Head of caudate nucleus (tissue), 42 donors: ENCODE measurements around the gene NIBAN1.
"Not testable (repeated sequence)": the region's sequence is repeated elsewhere in the genome, so short reads cannot be mapped to it uniquely, and the experiment has no call there.

Experiments
- DNase-seq, 42 donors: peaks; one replicate each; pipeline versions ENCODE4 v3.0.0 to v3.0.0-alpha.2; 2020 to 2021; ENCODE audit warnings: mixed read lengths in 7 of 42
- intact Hi-C: fragments of 100-400 bp; cut with DNase I; formaldehyde crosslinking; loops from one replicate; pipeline ENCODE4 v1.15.0; 2022

Gene NIBAN1

DNA sequence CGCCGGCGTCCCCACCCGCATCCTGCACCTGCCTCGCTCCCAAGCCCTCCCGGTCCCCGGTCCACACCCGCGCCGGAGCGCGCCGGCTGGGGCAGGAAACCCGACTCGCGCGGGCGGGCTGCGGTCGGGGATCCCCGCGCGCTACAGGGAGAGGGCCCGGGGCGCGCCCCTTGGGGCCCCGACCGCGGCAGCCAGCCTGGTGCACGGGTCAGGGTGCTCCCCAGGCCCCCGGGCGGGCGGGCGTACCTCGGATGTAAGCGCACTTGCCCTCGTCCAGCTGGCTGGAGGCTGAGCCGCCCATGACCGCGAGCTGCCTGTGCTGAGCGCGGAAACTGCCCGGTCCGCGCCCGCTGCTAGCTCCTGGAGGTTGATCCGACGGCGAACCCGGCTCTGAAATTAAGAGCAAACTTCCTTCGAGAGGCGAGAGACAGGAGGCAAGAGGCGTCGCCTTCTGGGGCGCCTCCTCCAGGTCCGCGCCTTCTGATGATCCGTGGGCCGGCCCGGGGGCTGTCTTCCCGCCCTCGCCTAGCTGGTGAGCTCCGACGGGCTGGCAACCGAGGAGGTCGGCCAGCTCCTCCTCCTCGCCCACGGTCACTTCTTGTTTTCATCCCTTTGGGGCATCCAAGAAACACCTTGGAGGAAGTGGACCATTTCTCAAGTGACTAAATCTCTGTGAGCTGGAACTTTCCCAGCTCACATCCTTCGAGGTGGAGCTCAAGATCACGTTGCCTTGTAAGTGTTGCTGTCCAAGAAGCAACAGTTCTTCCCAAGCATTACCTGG is at the start of gene NIBAN1:
Gene NIBAN1 (minus strand): TSS at position 453 of the 781 bp plus-strand sequence. CDS start 152 bp downstream, at position 301.
- intact Hi-C loops: loop anchor here (5.0 kb wide), 1 partner anchor 167 kb away; no protein-coding TSS in a partner anchor
- DNase-seq: peak in 33 of 42 donors; percentile 1 to 53 (median 13)

DNA sequence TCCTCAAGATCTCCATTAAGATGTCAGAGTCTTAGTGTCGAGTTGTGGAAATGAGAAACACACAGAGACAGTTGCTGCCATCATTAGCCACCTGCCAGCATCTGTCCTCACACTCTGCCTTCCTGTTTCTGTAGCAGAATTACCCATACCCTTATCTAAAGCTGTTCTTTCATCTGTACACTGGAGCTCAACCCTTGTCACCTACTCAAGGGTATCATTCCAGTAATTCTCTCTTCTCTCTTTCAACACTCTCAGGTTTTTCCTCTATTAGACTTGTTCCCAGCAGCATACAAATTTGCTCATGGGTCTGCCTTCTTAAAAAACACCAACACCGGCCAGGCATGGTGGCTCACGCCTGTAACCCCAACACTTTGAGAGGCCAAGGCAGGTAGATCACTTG is 43.7 kb upstream of the NIBAN1 start:
- no peak for DNase-seq
- intact Hi-C loops: no loop called here

DNA sequence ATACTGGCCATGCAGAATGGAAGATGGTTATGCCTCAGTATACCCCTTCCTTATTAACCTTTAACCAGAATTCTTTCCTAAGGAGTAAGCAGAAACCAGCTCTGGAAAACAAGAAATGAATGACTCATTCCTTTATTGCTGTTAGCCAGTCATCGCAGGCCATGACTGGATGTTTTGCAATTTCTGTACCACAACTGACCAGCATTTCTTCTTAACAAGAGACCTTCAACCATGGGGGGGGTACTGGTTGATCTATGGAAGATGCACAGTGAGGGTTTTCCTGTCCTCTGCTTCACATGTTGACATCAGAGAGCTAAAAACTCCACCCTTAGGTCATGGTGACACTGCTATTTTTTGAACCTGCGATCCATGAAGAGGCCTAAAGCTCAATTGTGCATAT is 43.0 kb upstream of the NIBAN1 start:
- intact Hi-C loops: no loop called here
- DNase-seq: no peak

- intact Hi-C loops: no loop called here
- DNase-seq: no peak
Observed at GRCh38 chr1:185016880-185017279, 42.6 kb upstream of the NIBAN1 start.

DNA sequence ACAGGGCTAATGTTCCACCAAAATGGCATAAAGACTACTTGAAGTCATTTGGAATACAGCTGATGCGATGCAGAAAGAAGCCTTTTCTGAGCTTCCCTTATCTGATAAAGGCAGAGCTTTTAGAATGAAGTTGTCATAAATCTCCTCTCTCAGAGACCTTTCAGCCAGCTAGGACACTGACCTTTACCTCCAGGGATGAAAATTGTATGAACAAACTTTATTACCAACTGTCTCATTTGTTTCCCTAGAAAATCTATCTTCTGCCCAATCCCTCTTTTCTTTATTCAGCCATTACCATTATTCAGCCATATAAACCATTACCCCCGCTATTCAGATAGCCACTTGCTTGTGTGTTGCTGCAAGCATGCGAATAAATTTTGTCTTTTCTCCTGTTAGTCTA is 41.3 kb upstream of the NIBAN1 start:
- intact Hi-C loops: no loop called here

DNA sequence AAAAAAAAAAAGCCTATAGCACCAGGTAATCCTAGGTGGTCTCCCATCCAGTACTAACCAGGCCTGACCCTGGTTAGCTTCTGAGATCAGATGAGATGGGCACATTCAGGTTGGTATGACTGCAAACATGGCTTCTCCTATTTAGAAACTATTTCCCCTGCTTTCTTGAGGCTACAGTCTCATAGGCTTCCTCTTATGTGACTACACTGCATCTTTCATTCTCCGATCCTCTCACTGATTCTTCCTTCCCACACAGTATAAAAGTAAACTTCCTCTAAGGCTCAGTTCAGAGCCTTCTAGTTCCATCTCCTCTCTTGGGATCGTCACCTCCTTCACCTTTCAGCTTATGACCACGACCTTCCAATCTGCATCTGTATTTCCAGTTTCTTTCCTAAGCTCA is 40.6 kb upstream of the NIBAN1 start:
- intact Hi-C loops: no loop called here
- no peak for DNase-seq

More for the DNA sequence above, 41.3 kb upstream of the NIBAN1 start:
- DNase-seq: no peak

DNA sequence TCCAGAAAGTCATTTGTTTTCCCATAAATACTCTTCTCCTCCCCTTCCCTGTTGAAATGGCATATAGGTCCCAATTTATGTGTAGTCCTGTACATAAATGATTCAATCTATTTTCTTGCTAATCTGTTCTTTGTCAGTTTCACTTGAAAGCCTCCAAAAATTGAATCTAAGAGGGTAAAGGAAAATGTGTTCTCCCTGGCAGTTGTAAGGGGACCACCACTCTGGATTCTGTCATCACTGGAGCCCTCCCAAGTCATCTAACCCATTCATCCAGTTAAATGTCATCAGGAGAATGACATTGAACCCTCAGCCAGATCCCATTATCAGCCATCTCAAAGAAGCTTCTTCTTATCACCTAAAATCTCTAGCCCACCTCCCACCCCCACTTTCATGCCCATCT is 36.1 kb upstream of the NIBAN1 start:
- no peak for DNase-seq
- intact Hi-C loops: no loop called here

DNA sequence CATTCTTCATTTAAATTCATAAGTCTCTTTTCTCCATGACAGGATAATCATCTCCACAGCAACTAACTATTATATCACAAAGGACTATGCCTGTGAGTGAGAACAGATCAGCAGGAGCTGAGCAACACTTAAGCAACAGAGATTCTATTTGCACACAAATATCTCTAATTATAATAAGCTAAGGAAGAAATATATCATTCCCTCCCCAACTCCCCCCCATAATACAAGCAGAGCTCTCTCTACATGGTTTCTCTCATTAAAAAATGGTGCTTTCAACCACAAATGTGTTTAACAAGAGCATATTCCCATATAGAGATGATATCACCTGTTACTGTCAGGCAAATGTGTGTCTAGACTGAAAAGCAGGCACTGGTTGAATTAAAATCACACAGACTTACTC is 34.5 kb upstream of the NIBAN1 start:
- intact Hi-C loops: no loop called here
- DNase-seq: peak in 4 of 42 donors; percentile 1 to 39 (median 12)

- intact Hi-C loops, DNase-seq: not testable (repeated sequence)
Observed at GRCh38 chr1:185001312-185001880, 27.1 kb upstream of the NIBAN1 start.

DNA sequence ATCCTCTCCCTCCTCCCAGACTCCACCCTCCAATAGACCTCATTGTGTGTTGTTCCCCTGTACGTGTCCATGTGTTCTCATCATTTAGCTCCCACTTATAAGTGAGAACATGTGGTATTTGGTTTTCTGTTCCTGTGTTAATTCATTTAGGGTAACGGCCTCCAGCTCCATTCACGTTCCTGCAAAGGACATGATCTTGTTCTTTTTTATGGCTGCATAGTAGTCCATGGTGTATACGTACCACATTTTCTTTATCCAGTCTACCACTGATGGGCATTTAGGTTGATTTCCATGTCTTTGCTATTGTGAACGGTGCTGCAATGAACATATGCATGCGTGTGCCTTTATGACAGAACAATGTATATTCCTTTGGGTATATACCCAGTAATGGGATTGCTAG is 25.7 kb upstream of the NIBAN1 start:
- DNase-seq, intact Hi-C loops: not testable (repeated sequence)

DNA sequence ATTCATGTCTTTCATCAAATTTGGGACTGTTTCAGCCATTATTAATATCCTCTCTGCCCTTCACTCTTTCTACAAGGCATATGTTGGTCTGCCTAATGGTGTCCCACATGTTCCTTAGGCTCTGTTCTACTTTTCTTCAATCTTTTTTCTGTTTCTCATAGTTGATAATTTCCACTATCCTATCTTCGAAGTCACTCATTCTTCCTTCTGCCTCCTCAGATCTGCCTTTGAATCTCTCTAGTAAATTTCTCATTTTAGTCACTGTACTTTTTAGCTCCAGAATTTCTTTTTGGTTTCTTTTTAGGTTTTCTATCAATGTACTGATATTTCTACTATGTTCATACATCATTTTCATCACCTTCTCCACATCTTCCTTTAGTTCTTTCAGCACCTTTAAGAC is 20.0 kb upstream of the NIBAN1 start:
- no peak for DNase-seq
- intact Hi-C loops: no loop called here

- DNase-seq: no peak
- intact Hi-C loops: no loop called here
Observed at GRCh38 chr1:184992271-184992670, 18.0 kb upstream of the NIBAN1 start.

- intact Hi-C loops: no loop called here
- DNase-seq: no peak
Observed at GRCh38 chr1:184990204-184990603, 15.9 kb upstream of the NIBAN1 start.

GRCh38 chr1:184988506-184988905 is 14.2 kb upstream of the NIBAN1 start:
- intact Hi-C loops: no loop called here
- DNase-seq: no peak

GRCh38 chr1:184987696-184988095 is 13.4 kb upstream of the NIBAN1 start:
- intact Hi-C loops: no loop called here

DNA sequence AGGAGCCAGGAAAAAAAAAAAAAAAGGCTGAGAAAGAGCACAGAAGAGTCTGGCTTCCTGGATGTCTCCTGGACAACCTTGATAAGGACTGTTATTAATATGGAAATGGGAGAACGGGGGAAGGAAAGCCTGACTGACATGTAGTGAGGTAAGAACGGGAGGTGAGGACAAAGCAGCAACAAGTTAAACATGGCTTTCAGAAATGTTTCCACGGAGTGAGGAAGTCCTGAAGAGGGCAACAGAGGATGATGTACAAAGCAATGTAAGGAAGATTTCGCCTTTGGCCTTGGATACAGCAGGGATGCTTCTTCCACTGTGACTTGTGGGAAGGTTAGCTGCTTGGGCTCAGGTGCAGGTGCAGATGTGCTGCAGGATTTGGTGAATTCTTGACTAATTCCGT is 11.9 kb upstream of the NIBAN1 start:
- intact Hi-C loops: no loop called here
- no peak for DNase-seq

More at GRCh38 chr1:184987696-184988095, 13.4 kb upstream of the NIBAN1 start:
- DNase-seq: no peak

DNA sequence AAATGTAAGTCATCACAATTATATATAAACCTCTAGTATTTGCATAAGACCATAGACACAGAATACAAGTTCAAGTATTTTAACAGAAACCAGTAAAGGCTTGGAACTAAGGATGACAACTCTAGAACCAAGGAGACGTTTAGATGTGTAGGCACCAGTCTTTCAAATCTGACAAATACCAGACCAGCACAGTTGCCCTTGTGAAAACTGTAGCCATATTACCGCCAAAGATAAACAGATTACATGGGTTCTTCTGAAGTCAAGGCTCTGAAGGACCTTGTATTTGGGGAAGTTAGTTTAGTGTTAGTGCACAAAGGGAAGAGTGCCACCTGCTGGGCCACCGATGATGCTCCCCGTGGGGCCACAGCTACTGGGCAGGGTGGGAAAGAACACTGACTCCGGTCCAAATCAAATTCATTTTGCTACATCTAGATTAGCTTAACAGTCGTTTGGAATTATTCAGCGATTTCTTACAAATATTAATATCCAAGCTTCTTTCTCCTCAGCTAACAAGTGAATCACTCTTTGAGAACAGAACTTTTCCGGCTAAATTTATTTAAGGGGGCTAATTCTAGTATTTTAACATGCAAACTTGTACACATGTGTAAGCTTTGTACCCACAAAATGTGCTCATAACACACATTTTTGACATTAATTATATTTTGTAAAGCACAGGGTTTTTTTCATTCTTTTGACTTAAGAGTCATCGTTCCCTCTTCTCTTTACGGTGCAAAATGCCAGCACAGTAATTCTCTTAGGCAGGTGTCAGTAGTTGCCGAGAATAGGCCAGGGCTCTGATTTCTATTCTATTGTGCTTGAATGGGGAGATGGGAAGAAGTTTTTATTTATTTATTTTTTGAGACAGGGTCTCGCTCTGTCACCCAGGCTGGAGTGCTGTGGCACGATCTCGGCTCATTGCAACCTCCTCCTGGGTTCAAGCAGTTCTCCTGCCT is 8.0 kb upstream of the NIBAN1 start:
- intact Hi-C loops: no loop called here
- DNase-seq: peak; percentile 19 to 83 (median 60)

GRCh38 chr1:184980726-184981125 is 6.4 kb upstream of the NIBAN1 start:
- no peak for DNase-seq
- intact Hi-C loops: no loop called here

GRCh38 chr1:184975208-184975870 is 1.0 kb upstream of the NIBAN1 start:
- intact Hi-C loops: no loop called here

More at GRCh38 chr1:184975208-184975870, 1.0 kb upstream of the NIBAN1 start:
- DNase-seq: no peak
